SU-DHL-6 (cell line): ENCODE results near the gene ATP6V0A1.

Source experiments
- EZH2phosphoT487 ChIP-seq: fragments of 200-600 bp; sonication (generic), shearing (Covaris generic); conservative IDR thresholded peaks from 2 replicates; pipeline ENCODE4 v1.6.1; 2018; ENCODE audit warnings: mild to moderate bottlenecking, antibody characterized with exemption, low read length, moderate library complexity, mixed read lengths
- TF ChIP-seq, protein P1 (sequence below): fragments of 200-600 bp; sonication (generic); IDR thresholded peaks from one replicate; pipeline ENCODE4 v1.5.1; 2017; ENCODE audit warnings: antibody characterized with exemption, mild to moderate bottlenecking, low read length, moderate library complexity; ENCODE audit not compliant: insufficient read depth, poor library complexity, severe bottlenecking

DNA sequence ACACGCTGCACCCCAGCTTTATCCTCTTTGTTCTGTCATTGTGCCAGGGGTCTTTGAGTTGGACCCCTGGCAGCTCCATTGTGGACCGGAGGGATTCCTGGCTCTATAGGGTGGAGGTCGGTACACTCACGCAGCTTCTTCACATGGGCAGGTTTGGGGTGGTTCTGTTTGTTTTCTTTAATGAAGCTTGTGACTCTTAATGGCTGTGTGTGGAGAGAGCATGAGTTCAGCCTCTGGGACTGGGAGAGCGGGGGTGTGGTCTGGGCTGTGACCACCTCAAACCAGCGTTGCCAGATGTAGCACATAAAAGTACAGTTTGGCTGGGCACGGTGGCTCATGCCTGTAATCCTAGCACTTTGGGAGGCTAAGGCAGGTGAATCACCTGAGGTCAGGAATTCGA, 56.2 kb downstream of the ATP6V0A1 start:
- TF ChIP-seq, protein P1, sequence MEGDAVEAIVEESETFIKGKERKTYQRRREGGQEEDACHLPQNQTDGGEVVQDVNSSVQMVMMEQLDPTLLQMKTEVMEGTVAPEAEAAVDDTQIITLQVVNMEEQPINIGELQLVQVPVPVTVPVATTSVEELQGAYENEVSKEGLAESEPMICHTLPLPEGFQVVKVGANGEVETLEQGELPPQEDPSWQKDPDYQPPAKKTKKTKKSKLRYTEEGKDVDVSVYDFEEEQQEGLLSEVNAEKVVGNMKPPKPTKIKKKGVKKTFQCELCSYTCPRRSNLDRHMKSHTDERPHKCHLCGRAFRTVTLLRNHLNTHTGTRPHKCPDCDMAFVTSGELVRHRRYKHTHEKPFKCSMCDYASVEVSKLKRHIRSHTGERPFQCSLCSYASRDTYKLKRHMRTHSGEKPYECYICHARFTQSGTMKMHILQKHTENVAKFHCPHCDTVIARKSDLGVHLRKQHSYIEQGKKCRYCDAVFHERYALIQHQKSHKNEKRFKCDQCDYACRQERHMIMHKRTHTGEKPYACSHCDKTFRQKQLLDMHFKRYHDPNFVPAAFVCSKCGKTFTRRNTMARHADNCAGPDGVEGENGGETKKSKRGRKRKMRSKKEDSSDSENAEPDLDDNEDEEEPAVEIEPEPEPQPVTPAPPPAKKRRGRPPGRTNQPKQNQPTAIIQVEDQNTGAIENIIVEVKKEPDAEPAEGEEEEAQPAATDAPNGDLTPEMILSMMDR = no peak
- TF ChIP-seq EZH2phosphoT487 = no peak
